ENCODE measurements around the gene TEKT2. TPM values are rescaled to one million over a fixed set of nuclear protein-coding genes. Genes with fewer than 3 reads are reported as not detected.

Gene TEKT2
- total and polyA plus RNA-seq, 4 donors = 10.2 to 40.2 (median 16.5) TPM

DNA sequence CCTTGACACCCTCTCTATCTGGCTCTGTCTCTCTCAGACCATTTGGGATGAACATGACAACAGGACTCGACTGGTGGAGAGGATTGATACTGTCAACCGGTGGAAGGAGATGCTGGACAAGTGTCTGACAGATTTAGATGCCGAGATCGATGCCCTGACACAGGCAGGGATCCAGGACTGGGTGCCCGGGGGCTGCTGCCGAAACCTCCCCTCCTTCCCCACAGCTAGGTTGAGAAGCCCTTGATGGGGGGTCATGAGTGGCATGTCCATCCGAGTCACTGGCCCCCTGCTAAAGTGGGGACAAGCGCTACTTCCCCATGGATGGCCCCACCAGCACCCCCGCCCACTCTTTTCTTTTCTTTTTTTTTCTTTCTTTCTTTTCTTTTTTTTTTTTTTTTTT lies 1.2 kb downstream of the TEKT2 start:
- Histone ChIP-seq H3K27ac (ENCODE audit: low read depth in 1 of 2, low read length in 1 of 2) (no peak overlapping the region), H3K9ac (ENCODE audit: insufficient read depth in 1 of 2, low read length in 2 of 2) (no peak overlapping the region), H3K27me3 (ENCODE audit: control insufficient read depth in 3 of 3, insufficient read depth in 3 of 3, low read length in 2 of 3) (no peaks in the 10 kb centered on the region), H3K4me3 (no peak overlapping the region), H3K9me3 (ENCODE audit: control insufficient read depth in 4 of 4, insufficient read depth in 3 of 4, low read length in 3 of 4) (no peaks in the 10 kb centered on the region), H3K36me3 (ENCODE audit: control insufficient read depth in 4 of 4, insufficient read depth in 4 of 4, low read length in 4 of 4) (peaks cover 0 to 3% (median 0%) of the 10 kb centered on the region in 4 donors), H3K4me1 (ENCODE audit: control insufficient read depth in 5 of 5, insufficient read depth in 5 of 5, low read length in 5 of 5) (peaks cover 0 to 19% (median 4%) of the 10 kb centered on the region in 5 donors)
- 87 to 94% methylated on average over 9 of the region's 9 CpGs for WGBS, 2 donors
- no peak for DNase-seq
- TF ChIP-seq, protein P1, sequence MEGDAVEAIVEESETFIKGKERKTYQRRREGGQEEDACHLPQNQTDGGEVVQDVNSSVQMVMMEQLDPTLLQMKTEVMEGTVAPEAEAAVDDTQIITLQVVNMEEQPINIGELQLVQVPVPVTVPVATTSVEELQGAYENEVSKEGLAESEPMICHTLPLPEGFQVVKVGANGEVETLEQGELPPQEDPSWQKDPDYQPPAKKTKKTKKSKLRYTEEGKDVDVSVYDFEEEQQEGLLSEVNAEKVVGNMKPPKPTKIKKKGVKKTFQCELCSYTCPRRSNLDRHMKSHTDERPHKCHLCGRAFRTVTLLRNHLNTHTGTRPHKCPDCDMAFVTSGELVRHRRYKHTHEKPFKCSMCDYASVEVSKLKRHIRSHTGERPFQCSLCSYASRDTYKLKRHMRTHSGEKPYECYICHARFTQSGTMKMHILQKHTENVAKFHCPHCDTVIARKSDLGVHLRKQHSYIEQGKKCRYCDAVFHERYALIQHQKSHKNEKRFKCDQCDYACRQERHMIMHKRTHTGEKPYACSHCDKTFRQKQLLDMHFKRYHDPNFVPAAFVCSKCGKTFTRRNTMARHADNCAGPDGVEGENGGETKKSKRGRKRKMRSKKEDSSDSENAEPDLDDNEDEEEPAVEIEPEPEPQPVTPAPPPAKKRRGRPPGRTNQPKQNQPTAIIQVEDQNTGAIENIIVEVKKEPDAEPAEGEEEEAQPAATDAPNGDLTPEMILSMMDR (IDR thresholded peaks at IDR 0.05; ENCODE audit: control extremely low read depth, extremely low read depth) = no peak
- ATAC-seq (ENCODE audit: insufficient read depth, low FRiP score) = no peak

DNA sequence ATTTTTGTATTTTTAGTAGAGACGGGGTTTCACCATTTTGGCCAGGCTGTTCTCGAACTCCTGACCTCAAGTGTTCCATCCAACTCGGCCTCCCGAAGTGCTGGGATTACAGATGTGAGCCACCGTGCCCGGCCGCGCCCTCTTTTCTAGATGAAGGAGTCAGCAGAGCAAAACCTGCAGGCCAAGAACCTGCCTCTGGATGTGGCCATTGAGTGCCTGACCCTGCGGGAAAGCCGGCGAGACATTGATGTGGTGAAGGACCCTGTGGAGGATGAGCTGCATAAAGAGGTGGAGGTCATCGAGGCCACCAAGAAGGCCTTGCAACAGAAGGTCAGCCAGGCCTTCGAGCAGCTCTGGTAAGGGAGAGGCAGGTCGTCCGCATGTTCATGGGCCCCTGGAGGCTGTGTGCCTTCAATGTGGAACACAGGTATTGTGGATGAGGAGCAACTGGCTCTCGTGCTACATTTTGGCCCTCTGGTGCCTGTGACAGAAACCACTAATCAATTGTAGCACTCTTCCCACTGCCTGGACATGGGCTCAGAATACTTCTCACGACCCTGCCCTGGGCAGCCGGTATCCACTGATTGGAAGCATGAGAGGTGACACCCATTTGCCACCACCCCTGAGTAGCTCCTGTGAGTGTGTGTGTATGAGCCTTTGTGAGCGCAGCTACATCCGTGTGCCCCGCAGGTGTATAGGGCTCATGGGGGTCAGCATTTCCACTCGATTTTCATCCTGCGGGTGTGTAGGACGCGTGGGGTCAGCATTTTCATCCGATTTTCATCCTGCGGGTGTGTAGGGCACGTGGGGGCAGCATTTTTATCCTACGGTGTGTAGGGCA lies 2.0 kb downstream of the TEKT2 start:
- no peak overlapping the region for H3K4me3 ChIP-seq
- H3K4me1 ChIP-seq (ENCODE audit: control insufficient read depth in 5 of 5, insufficient read depth in 5 of 5, low read length in 5 of 5) = peaks cover 0 to 19% (median 4%) of the 10 kb centered on the region in 5 donors
- no peak for DNase-seq
- no peak for ATAC-seq (ENCODE audit: insufficient read depth, low FRiP score)
- no peaks in the 10 kb centered on the region for H3K27me3 ChIP-seq (ENCODE audit: control insufficient read depth in 3 of 3, insufficient read depth in 3 of 3, low read length in 2 of 3)
- peaks cover 0 to 3% (median under 1%) of the 10 kb centered on the region in 4 donors for H3K36me3 ChIP-seq (ENCODE audit: control insufficient read depth in 4 of 4, insufficient read depth in 4 of 4, low read length in 4 of 4)
- TF ChIP-seq, protein P1 (IDR thresholded peaks at IDR 0.05; ENCODE audit: control extremely low read depth, extremely low read depth) = no peak
- H3K9ac ChIP-seq (ENCODE audit: insufficient read depth in 1 of 2, low read length in 2 of 2) = no peak overlapping the region
- no peaks in the 10 kb centered on the region for H3K9me3 ChIP-seq (ENCODE audit: control insufficient read depth in 4 of 4, insufficient read depth in 3 of 4, low read length in 3 of 4)
- no peak overlapping the region for H3K27ac ChIP-seq (ENCODE audit: low read depth in 1 of 2, low read length in 1 of 2)
- WGBS, 2 donors = 92 to 95% methylated on average over 29 of the region's 29 CpGs

- DNase-seq = no peak
- TF ChIP-seq, protein P1 (IDR thresholded peaks at IDR 0.05; ENCODE audit: control extremely low read depth, extremely low read depth) = no peak
- 85 to 88% methylated on average over 12 of the region's 12 CpGs for WGBS, 2 donors
These were observed 2.8 kb downstream of the TEKT2 start for GRCh38 chr1:36086529-36087232.

More at GRCh38 chr1:36086529-36087232, 2.8 kb downstream of the TEKT2 start:
- H3K27ac ChIP-seq (ENCODE audit: low read depth in 1 of 2, low read length in 1 of 2) = no peak overlapping the region
- H3K36me3 ChIP-seq (ENCODE audit: control insufficient read depth in 4 of 4, insufficient read depth in 4 of 4, low read length in 4 of 4) = peaks cover 0 to 7% (median 4%) of the 10 kb centered on the region in 4 donors
- peaks cover 0 to 19% (median 4%) of the 10 kb centered on the region in 5 donors for H3K4me1 ChIP-seq (ENCODE audit: control insufficient read depth in 5 of 5, insufficient read depth in 5 of 5, low read length in 5 of 5)
- no peaks in the 10 kb centered on the region for H3K27me3 ChIP-seq (ENCODE audit: control insufficient read depth in 3 of 3, insufficient read depth in 3 of 3, low read length in 2 of 3)
- no peak overlapping the region for H3K9ac ChIP-seq (ENCODE audit: insufficient read depth in 1 of 2, low read length in 2 of 2)
- no peak for ATAC-seq (ENCODE audit: insufficient read depth, low FRiP score)
- no peaks in the 10 kb centered on the region for H3K9me3 ChIP-seq (ENCODE audit: control insufficient read depth in 4 of 4, insufficient read depth in 3 of 4, low read length in 3 of 4)
- no peak overlapping the region for H3K4me3 ChIP-seq
